NCI-H2081 treated with DMSO at 0.1 percent for 48 hours (cell line): Measurements from ENCODE around the gene PIGL.
A peak's percentile ranks its signal among the peaks of the same experiment; 100 is the strongest.
"Not testable (repeated sequence)": the region's sequence is repeated elsewhere in the genome, so short reads cannot be mapped to it uniquely, and the experiment has no call there.

Source experiments
- DNase-seq: peaks from one replicate; lab custom pipeline; 2025; lab: John Stamatoyannopoulos, UW

Gene PIGL

DNA sequence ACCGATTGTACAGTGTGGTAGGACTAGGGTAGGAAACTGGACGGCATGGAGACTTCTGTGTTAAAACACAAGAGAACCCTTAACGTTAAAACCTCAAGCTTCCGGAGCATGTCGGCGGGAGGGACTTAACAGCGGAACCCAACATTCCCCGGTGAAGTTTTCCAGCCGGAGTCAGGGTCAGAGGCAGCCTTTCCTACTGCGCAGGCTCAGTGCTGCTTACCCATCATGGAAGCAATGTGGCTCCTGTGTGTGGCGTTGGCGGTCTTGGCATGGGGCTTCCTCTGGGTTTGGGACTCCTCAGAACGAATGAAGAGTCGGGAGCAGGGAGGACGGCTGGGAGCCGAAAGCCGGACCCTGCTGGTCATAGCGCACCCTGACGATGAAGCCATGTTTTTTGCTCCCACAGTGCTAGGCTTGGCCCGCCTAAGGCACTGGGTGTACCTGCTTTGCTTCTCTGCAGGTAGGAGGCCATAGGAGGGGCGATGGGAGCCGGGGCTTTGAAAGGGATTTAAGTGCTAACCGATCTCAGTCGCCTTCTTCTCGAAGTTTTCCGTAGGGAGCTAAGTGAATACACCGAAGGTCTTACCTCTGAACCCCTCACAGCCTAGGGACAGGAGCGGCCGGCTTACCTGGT, at the start of gene PIGL:
TSS of gene PIGL (plus strand) at position 209 of the 634 bp plus-strand sequence. CDS start at position 226, 17 bp downstream.
- DNase-seq, result peak; percentile 62

DNA sequence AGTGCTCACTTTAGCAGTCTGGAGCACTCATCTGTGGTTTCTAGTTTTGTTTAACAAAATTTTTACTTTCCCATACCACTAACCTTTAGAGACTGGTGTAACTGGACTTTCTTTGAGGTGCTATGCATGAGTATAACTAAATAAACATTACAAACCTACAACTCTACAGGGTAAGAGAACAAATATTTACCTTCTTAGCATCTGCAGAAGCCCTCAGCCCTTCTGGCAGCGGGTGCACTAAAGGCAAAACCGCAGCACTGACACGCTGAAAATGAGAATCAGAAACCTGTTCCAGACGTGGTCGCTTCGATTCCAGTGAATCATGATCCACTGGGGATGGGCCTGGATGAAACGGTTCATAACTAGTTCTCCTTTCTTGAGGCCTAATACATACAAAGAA, 45.4 kb upstream of the PIGL start:
- DNase-seq, result no peak

DNA sequence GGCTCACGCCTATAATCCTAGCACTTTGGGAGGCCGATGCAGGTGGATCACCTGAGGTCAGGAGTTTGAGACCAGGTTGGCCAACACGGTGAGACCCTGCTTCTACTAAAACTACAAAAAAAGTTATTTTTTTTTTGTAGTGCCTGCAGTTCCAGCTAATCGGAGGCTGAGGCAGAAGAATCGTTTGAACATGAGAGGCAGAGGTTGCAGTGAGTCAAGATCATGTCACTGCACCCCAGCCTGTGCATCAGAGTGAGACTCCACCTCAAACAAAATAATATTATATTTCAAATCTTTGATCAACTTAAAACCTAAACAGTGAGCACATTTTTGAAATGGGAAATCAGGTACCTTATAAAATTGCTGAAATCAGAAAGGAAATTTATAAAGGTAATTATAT, 38.2 kb upstream of the PIGL start:
- DNase-seq, result no peak

GRCh38 chr17:16181581-16181980, 35.4 kb upstream of the PIGL start:
- no peak for DNase-seq

DNA sequence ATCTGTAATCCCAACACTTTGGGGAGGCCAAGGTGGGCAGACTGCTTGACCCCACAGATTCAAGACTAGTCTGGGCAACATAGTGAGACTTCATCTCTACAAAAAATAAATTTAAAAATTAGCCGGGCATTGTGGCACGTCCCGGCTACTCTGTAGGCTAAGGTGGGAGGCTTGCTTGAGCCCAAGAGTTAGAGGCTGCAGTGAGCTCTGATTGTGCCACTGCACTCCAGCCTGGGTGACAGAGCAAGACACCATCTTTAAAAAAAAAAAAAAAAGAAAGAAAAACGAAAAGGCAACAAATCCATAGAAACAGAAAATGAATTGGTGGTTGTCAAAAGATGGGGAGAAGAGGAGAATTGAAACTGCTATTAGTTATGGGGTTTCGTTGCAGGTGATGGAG, 29.4 kb upstream of the PIGL start:
- no peak for DNase-seq

DNA sequence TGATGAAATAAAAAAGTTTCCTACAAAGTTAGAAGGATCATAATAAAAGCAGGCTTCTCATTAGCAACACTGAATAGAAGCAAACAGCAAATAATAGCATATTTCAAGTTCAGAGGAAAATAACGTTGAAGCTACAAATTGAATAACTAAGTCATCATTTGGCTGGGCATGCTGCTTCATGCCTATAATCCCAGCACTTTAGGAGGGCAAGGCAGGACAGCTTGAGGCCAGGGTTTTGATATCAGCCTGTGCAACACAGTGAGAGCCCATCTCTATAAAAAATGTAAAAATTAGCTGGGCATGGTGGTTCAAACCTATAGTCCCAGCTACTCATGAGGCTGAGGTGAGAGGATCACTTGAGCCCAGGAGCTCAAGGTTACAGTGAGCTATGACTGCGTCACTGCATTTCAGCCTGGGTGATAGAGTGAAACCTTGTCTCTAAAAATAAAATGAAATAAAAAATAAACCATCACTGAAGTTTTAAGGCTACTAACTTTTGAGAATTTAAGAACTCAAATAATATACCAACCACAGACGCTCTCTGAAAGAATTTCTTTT, 27.1 kb upstream of the PIGL start:
- no peak for DNase-seq

- DNase-seq, result no peak
These were observed 26.2 kb upstream of the PIGL start for GRCh38 chr17:16190703-16191360.

GRCh38 chr17:16191604-16192003, 25.4 kb upstream of the PIGL start:
- DNase-seq, result no peak

DNA sequence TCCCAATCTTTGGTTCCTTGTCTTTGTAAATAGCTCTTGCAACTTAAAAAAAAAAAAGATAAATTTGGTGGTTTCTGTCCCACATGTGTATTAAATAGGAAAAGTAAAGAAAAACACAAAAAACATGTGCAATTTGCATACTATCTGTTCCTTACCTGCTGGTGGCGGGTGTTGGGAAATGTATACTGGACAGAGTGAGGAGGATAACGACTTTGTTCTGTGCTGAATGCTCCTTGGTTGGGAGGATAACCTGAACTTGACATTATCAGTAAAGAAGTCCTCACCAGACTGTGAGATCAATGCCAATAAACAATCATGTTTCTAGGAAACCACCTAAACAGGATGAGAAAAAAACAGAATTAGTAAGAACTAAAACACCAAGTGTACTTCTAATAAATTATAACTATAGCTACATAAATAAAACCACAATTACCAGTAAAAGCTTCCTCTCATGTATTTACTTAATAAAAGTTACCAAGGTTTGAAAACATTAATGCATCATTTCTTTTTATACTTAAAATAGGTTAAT, 22.6 kb upstream of the PIGL start:
- DNase-seq, result not testable (repeated sequence)

DNA sequence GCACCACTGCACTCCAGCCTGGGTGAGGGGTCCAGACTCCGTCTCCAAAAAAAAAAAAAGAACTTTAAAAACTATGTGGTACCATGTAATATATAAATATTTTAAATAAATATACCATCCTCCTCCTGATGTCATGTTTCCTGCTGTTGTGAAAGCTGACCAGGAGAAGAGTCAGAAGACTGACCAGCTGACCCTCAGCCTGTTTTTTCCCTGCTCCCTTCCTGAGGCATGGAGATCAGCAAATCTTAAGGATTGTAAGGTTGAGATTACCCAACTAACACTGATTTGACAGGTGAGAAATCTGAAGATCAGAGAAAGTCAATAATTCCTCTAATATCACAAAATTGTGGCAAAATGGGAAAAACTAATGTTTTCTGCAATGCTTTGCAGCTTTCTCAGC, 19.7 kb upstream of the PIGL start:
- DNase-seq, result no peak

DNA sequence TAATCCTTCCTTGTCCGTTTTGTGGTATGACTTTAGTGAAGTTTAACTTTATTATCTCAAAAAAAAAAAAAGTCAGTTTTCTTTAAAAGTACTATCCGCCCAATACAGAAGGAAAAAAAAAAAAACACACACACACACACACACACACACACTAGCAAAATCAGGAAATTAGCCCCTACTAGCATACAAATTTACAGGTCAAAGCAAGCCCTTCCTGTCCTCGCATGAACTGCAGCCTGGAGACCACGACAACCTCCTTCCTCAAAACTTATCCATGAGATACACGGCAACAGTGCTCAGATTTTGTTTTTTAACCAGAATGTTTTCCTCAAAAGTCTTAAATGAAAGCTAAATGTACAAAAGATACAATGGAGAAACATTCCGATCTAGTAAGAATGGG, 17.9 kb upstream of the PIGL start:
- no peak for DNase-seq

- not testable (repeated sequence) for DNase-seq
These were observed 15.3 kb upstream of the PIGL start for GRCh38 chr17:16201693-16202131.

- DNase-seq, result not testable (repeated sequence)
These were observed 14.2 kb upstream of the PIGL start for GRCh38 chr17:16202554-16203500.

- DNase-seq, result not testable (repeated sequence)
These were observed 12.2 kb upstream of the PIGL start for GRCh38 chr17:16204763-16205162.

- DNase-seq, result no peak
These were observed 5.4 kb upstream of the PIGL start for GRCh38 chr17:16211590-16211989.

DNA sequence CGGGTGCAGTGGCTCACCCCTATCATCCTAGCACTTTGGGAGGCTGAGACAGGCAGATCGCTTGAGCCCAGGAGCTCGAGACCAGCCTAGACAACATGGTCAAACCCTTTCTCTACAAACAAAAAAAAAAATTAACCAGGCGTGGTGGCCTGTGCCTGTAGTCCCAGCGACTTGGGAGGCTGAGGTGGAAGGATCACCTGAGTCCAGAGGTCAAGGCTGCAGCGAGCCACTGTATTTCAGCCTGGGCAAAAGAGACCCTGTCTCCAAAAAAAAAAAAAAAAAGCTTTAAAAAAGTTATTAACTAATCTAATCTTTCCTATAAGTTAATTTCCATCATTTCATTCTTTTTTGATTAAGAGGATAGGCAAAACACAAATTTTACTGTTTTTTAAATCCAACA, 4.2 kb upstream of the PIGL start:
- DNase-seq, result no peak

DNA sequence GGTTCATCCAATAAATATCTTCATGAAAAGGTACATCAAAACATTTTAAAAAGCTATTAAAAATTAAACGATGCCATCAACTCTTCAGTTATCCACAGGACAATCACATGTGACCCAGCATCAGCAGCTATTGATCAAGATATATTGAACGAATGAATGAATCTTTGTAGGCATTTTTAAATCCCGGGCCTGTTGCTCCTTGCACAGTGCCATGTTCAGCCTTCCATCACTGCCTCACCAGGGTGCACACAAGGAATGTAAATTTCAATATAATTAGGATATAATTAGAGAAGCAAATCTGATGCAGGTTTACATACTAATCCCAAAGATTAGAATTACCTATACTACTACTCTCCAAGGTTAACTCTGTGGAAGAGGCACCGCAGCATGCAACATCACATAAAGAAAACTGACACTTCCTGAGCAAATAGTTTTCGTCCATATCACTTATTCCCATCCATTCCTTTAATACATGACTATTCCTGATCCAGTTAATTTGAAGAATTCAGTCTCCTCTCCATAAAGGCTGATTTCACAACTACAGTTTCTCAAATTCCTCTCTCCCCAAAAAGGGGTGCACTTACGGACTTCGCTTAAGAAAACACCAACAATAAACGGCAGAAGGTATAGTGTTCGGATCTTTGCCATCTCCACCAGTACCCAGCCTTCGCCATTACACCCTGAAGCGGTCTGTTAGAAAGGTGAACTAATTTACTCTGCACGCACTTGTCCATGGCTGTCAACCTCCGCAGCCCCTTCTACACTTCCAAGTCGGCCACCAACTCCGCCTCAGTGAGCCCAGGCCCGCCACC, 2.6 kb upstream of the PIGL start:
- no peak for DNase-seq

- DNase-seq, result no peak
These were observed 2.1 kb upstream of the PIGL start for GRCh38 chr17:16215002-16215272.

GRCh38 chr17:16215273-16215964, 1.6 kb upstream of the PIGL start, which contains the start of gene NCOR1:
Gene NCOR1 (minus strand): TSS chr17:16215534. CDS start chr17:16194569, 20,965 bp downstream.
- DNase-seq, result peak; percentile 58

DNA sequence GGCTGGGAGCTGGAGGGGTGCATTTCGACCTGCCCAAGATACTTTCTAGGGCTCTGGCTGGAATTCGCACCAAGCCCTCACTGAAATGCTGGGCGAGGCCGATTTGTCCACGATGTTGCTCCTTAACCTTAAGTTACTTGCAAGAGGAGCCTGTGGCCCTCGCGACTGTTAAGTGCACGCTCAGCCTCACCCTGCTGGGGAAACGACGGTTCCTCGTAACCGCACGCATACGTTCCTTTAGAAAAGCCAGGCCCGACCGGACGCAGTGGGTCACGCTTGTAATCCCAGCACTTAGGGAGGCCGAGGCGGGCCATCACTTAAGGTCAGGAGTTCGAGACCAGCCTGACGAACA, 1.1 kb upstream of the PIGL start:
- no peak for DNase-seq
